Measurements from ENCODE around the gene OCRL.

Gene OCRL

DNA sequence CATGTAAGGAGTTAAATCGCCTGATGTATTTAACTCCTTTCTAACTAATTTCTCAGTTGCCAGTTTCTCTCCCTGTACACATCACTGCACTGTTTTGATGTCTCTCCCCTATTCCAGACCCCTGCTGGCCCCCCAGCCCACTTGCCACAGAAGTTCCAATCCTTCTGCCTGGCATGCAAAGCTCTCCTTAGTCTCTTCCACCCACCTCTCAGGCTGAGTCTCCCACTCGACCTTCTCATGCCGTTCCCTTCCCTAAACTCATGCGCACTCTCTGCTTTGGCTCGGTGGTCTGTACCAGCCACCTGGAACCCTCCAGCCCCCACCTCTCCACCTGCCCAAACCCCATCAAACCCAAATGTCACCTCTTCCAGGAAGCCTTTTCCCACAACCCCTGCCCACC is 57.8 kb downstream of the OCRL start:
- Histone ChIP-seq H3K27ac (replicated peaks) (no peak overlapping the region), H3K27me3 (ENCODE audit: insufficient read depth, poor library complexity, severe bottlenecking) (no peaks in the 10 kb centered on the region), H3K4me3 (replicated peaks; ENCODE audit: insufficient read depth, low read length) (no peak overlapping the region)
- no peak for DNase-seq (ENCODE audit: low read depth in 1 of 2, low spot score in 1 of 2)
- TF ChIP-seq, protein P1, sequence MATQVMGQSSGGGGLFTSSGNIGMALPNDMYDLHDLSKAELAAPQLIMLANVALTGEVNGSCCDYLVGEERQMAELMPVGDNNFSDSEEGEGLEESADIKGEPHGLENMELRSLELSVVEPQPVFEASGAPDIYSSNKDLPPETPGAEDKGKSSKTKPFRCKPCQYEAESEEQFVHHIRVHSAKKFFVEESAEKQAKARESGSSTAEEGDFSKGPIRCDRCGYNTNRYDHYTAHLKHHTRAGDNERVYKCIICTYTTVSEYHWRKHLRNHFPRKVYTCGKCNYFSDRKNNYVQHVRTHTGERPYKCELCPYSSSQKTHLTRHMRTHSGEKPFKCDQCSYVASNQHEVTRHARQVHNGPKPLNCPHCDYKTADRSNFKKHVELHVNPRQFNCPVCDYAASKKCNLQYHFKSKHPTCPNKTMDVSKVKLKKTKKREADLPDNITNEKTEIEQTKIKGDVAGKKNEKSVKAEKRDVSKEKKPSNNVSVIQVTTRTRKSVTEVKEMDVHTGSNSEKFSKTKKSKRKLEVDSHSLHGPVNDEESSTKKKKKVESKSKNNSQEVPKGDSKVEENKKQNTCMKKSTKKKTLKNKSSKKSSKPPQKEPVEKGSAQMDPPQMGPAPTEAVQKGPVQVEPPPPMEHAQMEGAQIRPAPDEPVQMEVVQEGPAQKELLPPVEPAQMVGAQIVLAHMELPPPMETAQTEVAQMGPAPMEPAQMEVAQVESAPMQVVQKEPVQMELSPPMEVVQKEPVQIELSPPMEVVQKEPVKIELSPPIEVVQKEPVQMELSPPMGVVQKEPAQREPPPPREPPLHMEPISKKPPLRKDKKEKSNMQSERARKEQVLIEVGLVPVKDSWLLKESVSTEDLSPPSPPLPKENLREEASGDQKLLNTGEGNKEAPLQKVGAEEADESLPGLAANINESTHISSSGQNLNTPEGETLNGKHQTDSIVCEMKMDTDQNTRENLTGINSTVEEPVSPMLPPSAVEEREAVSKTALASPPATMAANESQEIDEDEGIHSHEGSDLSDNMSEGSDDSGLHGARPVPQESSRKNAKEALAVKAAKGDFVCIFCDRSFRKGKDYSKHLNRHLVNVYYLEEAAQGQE (IDR thresholded peaks at IDR 0.05; ENCODE audit: insufficient replicate concordance, low read depth), result no peak
- TF ChIP-seq POLR2AphosphoS5 (IDR thresholded peaks at IDR 0.05; ENCODE audit: low read depth) (no peak), GABPA (IDR thresholded peaks at IDR 0.05; ENCODE audit: low read depth) (no peak), SPI1 (IDR thresholded peaks at IDR 0.05; ENCODE audit: borderline replicate concordance, low read depth) (no peak)
- TF ChIP-seq, protein P2, sequence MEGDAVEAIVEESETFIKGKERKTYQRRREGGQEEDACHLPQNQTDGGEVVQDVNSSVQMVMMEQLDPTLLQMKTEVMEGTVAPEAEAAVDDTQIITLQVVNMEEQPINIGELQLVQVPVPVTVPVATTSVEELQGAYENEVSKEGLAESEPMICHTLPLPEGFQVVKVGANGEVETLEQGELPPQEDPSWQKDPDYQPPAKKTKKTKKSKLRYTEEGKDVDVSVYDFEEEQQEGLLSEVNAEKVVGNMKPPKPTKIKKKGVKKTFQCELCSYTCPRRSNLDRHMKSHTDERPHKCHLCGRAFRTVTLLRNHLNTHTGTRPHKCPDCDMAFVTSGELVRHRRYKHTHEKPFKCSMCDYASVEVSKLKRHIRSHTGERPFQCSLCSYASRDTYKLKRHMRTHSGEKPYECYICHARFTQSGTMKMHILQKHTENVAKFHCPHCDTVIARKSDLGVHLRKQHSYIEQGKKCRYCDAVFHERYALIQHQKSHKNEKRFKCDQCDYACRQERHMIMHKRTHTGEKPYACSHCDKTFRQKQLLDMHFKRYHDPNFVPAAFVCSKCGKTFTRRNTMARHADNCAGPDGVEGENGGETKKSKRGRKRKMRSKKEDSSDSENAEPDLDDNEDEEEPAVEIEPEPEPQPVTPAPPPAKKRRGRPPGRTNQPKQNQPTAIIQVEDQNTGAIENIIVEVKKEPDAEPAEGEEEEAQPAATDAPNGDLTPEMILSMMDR (IDR thresholded peaks at IDR 0.05; ENCODE audit: insufficient read depth, low read length), result no peak

DNA sequence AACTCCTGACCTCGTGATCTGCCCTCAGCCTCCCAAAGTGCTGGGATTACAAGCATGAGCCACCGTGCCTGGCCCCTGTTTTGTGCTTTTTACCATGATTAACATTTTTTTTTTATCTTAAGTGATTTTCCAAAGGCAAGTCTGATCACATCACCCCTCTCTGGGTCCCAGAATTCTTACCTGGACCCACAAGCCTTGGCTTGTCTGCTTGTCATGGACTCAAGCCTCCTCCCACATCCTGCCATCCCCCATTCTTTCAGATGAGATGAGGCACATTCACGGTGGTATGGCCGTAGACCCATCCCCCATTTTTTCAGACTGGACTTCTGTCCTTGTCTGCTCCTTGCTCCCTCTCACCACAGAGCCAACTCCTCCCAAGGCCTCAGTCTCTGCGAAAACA is 59.4 kb downstream of the OCRL start:
- H3K27ac ChIP-seq (replicated peaks), result no peak overlapping the region
- no peaks in the 10 kb centered on the region for H3K27me3 ChIP-seq (ENCODE audit: insufficient read depth, poor library complexity, severe bottlenecking)
- H3K4me3 ChIP-seq (replicated peaks; ENCODE audit: insufficient read depth, low read length), result no peak overlapping the region
- TF ChIP-seq GABPA (IDR thresholded peaks at IDR 0.05; ENCODE audit: low read depth) (no peak), SPI1 (IDR thresholded peaks at IDR 0.05; ENCODE audit: borderline replicate concordance, low read depth) (no peak), POLR2AphosphoS5 (IDR thresholded peaks at IDR 0.05; ENCODE audit: low read depth) (no peak)
- TF ChIP-seq, protein P1 (IDR thresholded peaks at IDR 0.05; ENCODE audit: insufficient replicate concordance, low read depth), result no peak
- TF ChIP-seq, protein P2 (IDR thresholded peaks at IDR 0.05; ENCODE audit: insufficient read depth, low read length), result no peak
- DNase-seq (ENCODE audit: low read depth in 1 of 2, low spot score in 1 of 2), result no peak

DNA sequence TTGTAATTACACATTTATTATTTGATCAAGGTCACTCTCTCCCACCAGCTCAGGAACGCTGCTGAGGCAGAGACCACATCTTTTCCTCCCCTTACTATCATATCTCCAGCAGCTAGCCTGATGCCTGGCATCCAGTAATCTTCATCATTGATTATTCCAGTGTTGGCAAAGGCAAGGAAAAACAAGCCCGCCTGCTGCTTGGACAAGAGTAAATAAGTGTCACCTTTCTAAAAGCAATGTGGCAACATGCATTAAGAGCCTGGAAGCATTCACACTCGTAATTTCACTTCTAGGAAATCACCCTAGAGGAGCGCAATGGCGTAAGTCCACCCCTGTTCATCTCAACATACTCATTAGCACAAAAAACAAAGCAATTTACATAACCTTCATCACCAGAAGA is 59.9 kb downstream of the OCRL start:
- no peak overlapping the region for H3K27ac ChIP-seq (replicated peaks)
- TF ChIP-seq POLR2AphosphoS5 (IDR thresholded peaks at IDR 0.05; ENCODE audit: low read depth) (no peak), GABPA (IDR thresholded peaks at IDR 0.05; ENCODE audit: low read depth) (no peak), SPI1 (IDR thresholded peaks at IDR 0.05; ENCODE audit: borderline replicate concordance, low read depth) (no peak)
- TF ChIP-seq, protein P1 (IDR thresholded peaks at IDR 0.05; ENCODE audit: insufficient replicate concordance, low read depth), result no peak
- TF ChIP-seq, protein P2 (IDR thresholded peaks at IDR 0.05; ENCODE audit: insufficient read depth, low read length), result no peak
- DNase-seq (ENCODE audit: low read depth in 1 of 2, low spot score in 1 of 2), result no peak
- H3K27me3 ChIP-seq (ENCODE audit: insufficient read depth, poor library complexity, severe bottlenecking), result no peaks in the 10 kb centered on the region
- H3K4me3 ChIP-seq (replicated peaks; ENCODE audit: insufficient read depth, low read length), result no peak overlapping the region

Data from HL-60 (cell line).